LNCAP (cell line): ENCODE results near the gene SLIT3.

Experiments
- TF ChIP-seq, protein P1 (sequence below): fragments of 450-650 bp; IDR thresholded peaks from 2 replicates; pipeline ENCODE4 v1.5.1; 2017; ENCODE audit warnings: mild to moderate bottlenecking

SLIT3 gene

DNA sequence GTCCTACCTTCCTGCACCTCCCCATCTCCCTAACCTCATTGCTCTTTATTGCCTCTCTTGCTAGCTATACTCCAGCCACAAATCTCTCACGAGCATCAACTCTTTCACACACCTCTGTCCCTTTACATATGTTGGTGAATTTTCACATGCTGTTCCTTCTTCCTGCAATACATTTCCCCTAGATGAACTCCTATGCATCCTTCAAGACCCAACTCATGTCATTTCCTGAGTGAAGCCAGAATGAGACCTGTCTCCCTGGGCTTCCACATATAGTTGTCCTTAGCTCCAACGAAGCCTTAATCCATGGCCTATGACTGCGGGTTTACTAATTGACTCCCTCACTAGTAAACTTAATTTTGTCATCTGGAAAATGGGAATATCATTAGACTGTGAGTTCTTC, 424.5 kb downstream of the SLIT3 start:
- TF ChIP-seq, protein P1, sequence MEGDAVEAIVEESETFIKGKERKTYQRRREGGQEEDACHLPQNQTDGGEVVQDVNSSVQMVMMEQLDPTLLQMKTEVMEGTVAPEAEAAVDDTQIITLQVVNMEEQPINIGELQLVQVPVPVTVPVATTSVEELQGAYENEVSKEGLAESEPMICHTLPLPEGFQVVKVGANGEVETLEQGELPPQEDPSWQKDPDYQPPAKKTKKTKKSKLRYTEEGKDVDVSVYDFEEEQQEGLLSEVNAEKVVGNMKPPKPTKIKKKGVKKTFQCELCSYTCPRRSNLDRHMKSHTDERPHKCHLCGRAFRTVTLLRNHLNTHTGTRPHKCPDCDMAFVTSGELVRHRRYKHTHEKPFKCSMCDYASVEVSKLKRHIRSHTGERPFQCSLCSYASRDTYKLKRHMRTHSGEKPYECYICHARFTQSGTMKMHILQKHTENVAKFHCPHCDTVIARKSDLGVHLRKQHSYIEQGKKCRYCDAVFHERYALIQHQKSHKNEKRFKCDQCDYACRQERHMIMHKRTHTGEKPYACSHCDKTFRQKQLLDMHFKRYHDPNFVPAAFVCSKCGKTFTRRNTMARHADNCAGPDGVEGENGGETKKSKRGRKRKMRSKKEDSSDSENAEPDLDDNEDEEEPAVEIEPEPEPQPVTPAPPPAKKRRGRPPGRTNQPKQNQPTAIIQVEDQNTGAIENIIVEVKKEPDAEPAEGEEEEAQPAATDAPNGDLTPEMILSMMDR: no peak

DNA sequence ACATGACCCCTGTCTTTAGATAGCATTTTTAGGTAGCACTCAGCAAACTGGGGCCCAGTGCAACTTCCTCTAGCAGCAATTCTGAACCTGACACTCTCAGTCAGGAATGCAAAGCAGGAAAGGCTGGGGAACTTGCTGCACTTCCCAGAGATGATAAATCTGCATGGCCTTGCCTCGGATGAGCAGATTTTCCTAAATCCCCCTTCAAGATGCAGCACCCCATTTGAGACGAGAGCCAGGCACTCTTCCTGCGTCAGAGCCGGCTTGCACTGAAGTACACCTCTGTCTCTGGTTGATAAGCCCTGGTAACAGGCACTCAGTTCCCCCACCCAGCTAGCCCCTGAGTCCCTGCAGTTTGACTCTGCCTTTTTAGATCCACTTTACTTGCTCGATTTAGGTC, 425.1 kb downstream of the SLIT3 start:
- TF ChIP-seq, protein P1: no peak

DNA sequence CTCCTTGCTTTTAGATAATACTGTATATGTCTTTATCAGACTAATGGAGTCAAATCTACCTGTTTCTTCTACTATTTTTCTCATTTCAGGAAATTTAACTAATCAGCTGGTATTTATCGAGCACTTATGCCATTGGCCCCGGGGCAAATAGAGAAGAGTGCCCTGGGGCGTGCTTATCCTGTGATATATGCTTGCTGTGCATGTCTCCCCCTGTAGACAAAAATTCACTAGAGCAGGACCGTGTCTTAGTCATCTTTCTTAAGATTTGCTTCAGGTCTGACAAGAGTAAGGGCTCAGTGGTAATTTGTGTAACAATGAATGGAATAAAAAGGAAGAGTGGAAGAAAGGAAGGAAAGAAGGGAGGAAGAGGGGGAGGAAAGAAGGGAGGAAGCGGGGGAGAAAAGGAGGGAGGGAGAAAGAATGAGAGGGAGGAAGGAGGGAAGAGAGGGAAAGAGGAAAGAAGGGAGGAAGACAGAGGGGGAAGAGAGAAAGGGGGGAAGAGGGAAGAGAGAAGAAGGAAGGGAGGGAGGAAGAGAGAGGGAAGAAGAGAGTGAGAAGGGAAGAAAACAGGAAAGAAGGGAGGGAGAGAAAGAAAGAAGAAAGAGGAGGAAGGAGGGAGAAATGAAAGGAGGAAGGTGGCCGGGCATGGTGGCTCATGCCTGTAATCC, 426.1 kb downstream of the SLIT3 start:
- TF ChIP-seq, protein P1: no peak

DNA sequence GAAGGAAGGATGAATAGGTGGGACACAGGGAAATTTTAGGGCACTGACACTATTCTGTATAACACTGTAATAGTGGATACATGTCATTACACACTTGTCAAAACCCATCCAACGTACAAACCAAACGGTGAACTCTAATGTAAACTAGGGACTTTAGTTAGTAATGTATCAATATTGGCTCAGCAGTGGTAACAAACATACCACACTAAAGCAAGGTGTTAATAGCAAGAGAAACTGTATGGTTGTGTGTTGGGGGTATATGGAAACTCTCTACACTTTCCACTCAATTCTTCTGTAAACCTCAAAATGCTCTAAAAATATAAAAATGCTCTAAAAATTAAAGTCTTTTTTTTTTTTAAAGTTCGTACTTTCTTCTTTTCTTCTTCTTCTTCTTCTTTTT, 428.7 kb downstream of the SLIT3 start:
- TF ChIP-seq, protein P1: no peak

DNA sequence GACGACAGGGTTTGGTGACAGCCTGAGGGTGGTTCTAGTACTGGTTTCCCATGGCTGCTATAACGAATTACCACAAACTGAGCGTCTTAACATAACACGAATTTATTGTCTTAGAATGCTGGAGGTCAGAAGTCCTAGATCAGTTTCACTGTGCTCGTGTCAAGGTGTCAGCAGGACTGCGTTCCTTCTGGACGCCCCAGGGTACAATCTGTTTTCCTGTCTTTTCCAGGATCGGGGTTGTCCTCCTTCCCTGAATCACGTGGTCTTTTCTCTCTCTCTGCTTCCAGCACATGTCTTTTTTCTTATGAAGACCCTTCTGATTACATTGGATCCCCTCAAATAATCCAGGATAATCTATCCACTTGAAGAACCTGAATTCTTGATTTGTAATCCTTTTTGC, 430.0 kb downstream of the SLIT3 start:
- TF ChIP-seq, protein P1: no peak

DNA sequence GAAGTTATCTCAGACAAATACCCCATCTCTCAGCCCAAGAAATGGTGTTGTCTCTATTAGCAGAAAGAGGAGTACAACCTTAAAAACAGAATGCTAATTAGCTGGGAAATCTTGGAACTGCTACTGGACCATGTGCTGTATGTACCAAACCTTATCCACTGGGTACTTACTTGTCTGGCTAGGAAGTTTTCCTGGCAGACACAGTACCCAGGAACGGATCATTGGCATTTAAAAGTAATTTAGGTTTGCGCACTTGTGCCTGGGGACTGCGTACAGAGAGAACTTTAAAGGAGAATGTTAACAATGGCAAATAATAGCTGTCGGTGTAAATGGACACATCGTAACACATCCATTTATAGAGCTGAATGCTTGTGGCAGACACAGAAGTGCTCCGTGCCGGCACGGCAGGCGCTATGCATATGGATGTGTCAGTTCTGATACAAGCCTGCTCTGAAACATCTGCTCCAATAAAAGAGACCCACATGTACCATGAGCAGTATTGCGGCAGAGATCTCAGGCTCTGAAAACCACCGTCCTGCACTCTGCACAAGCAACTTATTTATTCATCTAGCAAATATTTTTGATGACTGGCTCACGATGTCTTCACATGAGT, 431.2 kb downstream of the SLIT3 start:
- TF ChIP-seq, protein P1: no peak

DNA sequence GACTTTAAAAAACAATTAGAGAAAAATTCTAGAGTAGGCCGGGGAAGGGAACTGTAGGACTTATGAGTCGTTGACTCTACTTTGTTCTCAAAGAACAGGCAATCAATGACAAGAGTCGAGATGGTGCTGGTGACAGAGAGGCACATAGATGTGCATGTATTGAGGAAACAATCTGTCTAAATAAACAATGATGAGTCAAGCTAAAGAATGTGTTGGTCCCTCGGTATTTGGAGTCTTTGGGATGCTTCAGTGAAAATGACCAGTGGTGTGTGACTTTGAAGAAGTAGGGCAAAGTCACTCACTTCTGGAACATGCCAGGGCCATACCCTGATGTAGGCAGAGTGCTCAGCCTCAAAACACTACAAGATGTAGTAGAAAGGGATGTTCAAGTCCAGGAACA, 433.7 kb downstream of the SLIT3 start:
- TF ChIP-seq, protein P1: no peak

DNA sequence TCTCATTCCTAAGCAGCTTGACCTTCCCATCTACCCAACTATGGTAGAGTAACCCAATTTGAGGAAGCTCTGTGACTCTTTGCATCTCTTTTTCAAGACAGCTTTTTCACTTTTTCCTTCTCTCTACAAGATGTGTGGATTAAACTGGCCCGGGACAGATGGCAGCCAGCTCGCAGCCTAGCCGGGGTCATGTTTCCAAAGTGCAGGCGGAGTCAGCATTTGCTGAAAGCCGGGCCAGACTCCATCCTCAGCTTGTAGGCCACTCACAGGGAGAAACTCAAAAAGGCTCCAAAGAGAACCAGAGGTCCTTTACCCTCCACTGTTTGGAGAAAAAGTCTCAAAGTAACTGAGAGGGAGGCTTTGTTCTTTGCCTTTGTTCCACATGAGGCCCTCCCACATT, 435.0 kb downstream of the SLIT3 start:
- TF ChIP-seq, protein P1: no peak
